ENCODE data around the gene SLC25A41.

SLC25A41 gene

DNA sequence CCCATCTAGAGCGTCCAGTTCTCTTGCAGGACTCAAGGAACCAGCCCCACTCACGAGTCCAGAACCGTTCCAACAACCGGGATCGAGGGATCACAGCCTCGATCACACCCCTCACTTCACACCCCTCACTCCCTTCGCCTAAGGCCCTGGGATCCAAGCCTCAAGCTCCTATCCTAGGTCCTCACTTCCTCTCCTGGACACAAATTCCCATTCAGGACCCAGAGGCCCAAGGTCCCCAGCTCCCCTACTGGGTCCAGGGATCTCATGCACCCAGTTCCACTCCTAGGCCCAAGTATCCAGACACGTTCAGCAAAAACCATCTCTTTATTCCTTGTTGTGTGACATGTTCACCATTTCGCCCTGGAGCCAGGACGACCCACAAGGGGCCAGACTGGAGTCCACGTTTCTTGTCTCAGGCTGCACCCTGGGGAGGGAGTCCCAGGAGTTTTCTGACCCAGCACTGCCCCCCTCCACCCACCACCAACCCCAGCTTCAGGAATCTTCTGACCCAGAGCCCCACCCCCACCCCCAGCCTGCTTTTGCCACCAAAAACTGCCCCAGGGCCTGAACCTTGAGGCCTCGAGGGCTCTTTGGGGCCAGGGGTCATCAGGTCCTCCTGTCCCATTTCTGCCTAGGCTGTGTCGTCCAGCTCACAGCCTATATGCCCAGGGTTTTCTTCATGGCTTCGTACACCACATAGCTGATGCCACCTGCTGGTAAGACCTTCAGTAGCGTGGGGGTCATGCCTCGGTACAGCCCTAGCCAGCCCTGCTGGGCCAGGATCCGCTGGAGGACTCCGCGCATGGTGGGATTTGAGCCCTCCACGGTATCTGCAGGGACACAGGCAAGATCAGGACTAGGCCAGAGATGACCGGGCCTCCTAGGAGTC lies 7.6 kb downstream of the SLC25A41 start:
- DNase-seq, result no peak

DNA sequence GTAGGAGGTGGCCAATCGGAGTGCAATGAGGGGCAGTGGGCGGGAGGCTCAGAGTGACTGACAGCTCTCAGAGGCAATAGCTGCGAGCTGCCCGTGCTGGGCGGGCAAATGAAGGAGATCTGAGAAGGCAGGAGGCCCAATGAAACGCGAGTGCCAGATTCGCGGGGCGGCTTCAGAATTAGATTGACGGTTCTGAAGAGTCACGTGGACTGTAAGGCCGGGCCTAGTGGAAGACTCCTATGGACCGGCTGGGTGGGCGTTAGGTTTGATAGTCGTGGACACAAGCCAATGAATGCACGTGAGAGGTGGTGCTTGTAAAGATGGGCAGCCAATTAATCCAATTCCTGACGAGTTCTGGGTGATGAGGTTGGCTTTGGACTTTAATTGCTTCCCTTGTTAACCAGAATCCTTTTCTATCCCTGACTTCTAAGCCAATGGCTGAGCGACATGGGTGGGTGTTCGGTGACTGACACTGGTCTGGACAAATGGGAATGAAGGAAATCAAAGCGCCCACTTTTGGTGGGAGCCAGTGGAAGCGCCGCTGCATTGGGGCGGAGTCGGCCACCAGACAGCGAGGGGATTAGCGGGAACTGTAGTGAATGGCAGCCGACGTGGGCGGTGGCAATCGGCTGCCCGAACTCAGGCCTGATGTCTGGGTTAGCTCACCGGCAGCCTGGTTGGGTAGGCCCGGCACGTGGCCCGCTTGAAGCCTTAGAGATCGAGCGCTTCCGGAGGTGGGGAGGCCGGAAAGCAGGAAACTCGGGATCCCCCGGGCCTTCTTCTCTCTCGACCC lies 8.4 kb downstream of the SLC25A41 start:
- peak; percentile 100 for DNase-seq

DNA sequence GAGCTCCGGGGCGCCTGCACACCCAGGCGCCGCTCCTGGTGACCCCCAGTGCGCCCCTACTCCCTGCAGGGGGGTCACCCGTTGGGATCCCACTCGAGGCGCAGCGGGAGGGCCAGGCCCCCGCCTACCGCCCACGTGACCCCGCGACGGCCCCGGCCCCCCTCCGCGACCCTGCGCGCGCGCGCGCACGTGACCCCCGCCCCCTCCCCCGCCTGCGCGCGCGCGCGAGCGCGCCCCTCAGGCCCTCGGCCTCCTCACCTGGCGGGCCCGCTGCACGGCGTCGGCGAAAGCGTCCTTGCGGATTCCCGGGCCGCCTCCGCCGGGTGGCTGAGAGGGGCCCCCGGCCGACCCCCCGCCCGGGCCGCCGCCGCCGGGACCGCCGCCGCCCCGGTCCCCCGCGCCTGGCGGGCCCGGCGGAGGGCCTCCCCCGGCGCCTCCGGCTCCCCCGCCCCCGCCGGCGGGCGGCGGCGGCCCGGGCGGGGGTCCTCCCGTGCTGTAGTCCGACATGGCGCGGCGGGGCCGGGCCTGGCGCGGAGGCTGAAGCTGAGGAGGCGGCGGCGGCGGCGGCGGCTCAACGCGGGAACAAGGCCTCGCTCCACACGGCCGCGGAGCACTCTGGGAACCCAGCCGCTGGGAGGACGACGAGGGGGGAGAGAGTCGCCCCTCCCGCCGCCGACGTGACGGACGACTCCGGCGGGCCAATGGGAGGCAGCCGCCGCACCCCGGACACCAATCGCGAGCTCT lies 9.2 kb downstream of the SLC25A41 start, which contains the start of gene KHSRP:
TSS of gene KHSRP (minus strand) at position 617 of the 744 bp plus-strand sequence. CDS start at position 507, 110 bp downstream.
- no peak for DNase-seq

DNA sequence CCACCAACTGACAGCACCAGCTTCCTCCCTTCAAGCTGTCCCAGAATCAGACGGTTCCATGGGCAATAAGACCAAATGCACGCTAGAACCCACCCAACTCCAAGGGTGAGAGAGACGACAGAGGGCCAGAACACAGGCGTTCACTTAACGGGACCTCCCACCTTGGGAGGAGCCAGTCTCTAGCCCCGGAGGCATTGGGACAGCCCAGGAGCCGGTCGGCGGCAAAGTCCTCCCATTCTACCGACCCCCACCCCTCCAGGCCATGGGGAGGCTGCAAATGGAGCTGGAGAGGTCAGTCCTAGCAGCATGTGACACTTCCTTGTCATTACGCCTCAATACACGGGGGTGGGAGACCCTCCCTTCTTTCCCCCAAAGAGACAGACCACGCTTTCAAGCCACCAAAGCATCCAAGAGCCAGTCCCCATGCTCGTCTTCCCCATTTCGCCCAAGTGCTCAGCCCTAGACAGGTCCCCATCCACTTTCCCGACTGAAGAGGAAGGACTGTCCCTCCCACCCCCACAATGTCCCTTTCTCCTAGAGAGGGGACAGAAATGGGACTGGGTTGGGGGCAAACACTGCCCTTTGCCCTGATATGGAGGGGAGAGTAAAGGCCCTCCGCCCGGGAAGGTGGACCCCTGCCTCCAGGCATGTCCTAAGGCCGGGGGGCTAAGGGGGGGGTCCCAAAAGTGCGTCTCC lies 9.9 kb downstream of the SLC25A41 start:
- no peak for DNase-seq

DNA sequence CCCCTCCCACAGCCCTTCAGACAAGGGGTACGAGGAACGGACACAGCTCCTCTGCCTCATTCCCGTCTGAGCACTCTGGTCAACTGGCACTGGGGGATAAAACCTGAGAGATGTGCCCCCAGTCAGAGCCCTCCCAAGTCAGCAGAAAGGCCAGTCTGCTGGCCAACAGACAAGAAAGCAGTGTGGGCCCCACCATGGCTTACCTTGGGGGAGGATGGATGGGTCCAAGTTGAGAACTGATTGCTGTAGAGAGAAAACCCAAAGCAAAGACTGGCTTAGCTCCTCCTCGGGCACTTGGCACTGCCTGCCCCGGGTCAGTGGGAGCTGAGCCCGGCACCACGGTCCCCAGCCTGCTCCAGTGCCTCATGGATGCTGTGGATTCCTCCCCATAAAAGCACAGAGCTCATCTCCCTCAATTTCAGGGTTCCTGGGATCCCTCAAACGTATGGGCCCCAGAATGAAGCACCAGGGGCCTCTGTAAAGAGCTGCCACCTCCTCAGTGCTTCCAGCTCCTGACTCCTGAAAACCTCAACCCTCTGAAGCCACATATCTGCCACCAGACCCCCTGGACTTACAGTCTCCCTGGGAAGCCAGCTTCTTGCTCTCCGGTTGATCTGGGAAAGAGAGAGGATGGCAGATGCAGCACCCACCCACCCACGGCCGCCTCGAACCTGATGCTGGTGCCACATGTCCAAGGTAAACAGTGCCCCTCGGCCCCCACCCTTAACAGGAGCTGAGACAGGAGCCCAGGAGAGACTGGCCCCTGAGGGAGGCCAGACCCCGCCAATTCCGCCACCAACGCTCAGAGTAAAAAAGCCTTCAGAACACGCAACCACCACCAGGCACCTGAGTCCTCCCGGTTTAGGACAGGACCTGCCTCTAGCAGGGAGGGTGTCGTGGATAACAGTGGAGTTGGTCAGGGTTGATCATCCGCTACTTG lies 12.2 kb downstream of the SLC25A41 start:
- DNase-seq, result no peak

DNA sequence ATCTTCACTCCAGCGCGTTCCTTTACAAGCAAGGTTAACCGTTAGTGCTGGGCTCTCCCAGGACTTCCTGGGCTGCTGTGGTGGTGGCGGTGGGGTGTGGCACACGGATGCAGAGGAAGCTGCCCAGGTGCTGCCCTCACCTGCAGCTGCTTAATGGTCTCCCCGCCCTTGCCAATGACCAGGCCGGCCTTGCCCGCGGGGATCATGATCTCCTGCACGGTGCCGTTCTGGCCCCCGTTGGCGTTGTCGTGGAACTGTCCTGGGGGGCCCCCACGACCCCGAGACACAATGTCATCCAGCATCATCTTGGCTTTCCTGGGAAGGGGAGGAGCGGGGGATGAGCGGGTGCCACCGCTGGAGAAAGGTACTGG lies 15.0 kb downstream of the SLC25A41 start:
- no peak for DNase-seq

DNA sequence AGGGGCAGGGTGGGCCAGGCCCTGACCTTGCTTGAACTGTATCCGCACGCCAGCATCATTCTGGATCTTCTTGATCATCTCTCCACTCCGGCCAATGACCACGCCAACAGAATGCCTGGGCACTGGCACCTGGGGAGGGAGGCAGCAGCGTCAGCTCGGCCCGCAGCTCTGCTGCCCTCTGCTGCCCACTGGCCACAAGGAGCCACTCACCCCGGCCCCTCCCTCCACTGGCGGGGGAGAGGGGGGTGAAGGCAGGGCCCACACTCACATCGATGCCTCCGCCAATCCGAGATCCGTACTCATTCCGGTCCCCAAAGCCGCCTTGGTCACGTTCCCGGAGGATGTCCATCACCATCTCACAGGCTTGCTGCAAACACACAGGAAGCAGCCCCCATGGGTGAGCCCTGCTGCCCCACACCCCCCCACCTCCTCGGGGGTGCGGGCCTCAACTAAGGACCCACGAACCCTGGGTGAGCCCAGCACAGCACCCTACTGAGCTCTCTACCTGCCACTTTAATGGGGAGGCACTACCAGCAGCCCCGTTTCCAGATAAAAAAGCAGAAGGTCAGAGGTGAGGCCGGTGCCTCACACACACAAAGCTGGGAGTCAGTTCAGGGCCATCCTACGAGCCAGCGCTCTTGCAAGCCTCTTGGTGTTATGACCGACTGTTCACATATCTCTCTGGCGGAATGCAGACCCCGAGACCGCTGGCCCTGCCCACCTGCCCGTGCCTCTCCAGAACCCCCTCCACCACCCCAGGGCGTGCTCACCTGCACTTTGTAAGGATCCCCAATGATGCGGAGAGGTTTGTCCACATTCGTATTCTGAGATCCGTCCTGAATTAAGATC lies 15.6 kb downstream of the SLC25A41 start:
- DNase-seq, result no peak

DNA sequence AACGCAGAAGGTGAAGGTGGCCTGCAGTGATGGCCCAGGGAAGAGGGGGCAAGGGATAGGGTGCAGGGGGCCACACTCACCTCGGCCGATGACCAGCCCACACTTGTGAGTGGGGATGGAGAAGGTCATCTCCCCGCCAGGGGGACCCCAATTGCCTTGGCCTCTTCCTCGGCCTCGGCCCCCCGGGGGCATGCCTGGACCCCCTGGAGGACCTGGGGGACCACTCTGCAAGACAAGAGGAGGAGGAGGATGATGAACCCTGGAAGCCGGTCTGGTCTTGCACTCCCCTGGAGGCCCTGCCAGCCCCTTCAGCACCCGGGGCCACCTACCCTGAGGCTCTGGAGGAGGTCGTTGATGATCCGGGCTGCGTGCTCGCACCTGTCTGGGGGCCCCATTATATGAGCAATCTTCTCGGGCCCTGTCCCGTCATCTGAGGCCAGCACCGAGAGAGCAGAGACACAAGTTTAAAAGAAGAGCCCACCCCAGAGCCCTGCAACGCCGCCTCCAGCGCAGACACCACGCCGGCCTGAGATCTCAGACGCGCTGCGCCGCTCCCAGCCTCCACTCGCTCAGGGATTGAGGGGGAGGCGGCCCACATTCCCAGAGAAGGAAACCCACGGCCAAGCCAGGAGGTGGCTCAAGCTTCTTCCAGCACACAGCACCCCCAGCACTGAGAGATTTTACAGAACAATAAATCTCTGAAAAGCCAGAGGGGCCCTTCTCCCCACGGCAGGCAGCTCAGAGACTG lies 16.7 kb downstream of the SLC25A41 start:
- no peak for DNase-seq

DNA sequence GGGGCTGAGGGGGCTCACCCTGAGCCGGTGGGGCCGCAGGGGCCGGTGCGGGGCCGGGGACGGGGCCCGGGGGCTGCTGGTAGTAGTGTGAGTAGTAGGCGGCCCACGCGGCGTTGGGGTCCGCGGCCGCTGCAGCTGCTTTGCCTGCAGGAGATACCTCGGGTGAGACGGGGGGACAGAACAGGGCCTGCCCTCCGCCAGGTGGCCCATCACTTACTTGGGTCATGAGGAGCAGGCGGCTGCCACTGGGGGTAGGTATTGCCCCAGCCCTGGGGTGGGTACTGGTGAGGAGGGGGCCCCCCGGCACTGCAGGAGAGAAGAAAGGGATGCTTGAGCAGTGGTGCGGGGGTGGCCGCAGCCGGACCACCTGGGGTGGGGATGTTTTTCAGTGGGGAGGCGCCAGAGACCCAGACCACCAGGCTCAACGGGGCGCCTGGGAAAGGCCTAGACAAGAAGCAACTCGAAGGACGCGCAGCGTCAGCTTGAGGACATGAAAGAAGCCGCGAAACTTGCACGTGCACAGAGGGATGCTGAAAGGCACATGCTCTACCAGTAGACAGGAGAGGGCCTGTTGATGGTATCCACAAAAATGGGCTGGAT lies 17.9 kb downstream of the SLC25A41 start:
- DNase-seq, result no peak

DNA sequence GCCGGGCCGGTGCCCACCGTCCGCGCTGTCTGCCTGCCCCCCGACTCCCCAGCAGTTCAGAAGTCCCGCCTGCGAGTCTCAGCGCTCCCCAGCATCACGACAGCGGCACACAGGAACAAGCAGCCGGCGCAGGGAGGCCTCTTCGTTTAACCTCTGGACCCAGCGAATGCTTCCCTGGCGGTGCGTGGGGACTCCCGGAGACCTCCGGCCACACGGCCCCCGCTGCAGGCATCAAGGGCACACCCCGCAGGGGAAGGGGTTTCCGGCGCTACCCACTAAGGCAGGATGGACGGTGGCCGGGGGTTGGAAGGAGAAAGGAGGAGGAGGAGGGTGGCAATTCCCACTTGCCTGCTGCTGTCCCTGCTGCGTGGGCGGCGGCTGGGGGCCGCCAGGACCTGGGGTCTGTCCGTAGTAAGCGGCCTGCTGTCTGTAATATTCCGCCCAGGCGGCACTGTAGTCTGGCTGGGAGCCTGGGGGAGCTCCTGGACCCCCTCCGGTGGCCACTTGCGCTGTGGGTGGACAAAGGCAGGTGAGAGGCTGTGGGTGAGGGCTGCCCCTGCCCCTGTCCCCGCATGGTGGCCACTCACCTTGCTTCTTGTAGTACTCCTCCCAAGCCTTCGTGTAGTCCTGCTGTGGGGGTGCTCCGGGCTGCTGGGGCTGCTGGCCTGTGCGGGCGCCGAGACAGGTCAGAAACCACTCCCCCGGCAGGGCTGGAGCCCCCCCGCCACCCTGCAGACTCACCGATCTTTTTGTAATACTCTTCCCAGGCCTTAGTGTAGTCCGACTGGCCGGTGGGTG lies 18.6 kb downstream of the SLC25A41 start:
- DNase-seq, result no peak

DNA sequence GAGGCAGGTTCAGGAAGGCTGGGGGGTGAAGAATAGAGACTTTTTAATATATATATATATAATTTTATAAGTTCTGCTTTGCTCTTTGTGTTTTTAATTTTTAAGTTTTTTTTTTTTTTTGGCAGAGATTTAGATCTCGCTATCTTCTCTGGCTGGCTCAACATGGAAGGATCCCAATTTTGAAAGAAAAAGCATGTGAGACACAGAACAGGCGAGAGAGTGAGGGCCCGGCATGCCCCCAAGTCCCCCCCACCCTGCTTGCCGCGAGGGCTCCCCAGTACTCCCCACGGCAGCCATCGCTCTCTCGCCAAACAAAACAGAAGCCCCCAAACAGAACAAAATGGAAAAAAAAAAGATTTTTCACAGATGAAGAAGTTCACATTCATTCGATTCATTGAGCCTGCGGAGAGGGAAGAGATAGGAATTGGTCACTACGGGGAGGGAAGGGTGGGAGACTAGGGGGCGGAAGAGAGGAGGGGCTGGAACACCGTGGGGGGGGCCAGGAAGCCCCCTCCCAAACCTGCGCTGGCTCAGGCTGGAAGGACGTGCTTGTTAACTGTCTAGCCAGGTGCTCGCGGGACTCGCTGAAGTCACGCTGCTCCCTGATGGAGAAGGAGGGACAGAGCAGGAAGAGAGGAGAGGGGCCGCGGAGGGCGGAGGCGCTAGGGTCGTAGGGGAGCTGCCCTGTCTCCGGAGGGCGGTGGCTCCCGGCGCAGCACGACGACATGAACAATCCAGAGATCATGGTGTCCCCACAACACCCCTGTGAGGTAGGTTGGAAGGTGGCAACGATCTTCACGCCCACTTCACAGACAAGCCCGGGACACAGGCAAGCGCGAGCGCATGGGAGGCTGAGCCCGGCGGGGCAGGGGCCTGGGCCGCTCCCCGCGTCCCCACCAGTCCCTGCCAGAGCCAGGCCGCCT lies 19.6 kb downstream of the SLC25A41 start:
- DNase-seq, result no peak

DNA sequence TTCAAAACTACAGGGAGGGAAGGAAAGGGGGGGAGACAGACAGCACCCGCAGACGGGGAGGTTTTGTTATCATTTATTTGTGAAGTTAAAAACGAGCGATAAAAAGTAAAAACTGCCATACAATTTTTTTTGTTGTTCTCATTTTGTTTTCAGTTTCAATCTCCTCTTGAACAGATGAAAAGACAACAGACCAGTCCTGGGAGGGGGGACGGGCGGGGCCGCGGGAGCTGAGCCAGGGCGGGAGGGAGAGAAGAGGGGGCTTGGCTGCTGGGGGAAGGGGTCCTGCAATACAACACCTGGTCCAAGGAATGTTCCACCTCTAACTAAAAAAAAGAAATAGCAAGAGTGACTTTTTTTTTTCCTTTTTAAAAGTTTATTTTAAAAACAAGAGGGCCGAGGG lies 20.3 kb downstream of the SLC25A41 start:
- no peak for DNase-seq

DNA sequence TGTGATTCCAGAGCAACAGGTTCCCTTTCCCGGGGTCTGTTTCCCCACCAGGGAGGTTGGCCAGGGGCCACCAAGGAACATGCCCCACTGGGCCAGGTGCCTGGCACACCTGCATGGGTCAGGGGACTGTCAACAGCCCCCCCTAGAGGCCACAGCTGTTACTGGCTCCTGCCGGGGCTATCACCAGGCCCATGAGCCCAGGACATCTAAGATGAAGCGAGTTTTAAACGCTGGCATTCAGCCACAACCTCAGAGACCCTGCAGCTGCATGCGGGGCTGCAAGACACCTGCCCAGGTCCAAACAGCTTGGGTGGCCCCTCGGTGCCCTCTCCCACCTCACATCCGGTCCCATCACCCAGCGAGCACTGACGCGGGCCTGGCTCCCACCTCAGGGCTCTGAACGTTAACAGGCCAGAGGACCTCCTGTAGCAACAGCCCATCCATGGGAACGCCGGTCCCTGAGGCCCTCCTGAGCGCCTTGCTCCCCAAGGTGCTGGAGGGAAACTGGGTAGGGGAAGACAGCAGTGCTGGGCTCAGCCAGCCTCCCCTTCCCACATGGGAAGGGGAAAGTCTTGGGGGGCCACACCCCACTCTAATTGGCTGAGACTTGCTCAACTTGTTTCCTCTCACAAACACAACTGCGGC lies 21.0 kb downstream of the SLC25A41 start:
- DNase-seq, result no peak

DNA sequence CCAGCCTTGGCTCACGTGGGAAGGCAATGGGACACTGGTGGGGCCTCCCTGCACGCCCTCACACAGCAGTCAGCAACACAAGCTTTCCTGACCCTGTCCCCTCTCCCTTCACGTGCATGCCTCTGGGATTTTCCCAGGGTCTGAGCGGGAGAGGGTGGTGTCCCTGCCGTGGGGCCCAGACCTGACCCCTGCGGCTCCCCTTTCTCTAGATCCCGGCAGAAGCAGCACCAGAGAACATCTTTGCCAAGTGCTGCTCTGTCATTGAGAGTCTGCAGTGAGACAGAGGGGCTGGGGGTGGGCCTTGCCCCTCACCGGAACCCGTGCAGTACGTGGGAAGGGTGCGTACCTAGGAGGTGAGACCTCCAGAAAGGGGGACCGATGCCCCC lies 21.5 kb downstream of the SLC25A41 start:
- no peak for DNase-seq

DNA sequence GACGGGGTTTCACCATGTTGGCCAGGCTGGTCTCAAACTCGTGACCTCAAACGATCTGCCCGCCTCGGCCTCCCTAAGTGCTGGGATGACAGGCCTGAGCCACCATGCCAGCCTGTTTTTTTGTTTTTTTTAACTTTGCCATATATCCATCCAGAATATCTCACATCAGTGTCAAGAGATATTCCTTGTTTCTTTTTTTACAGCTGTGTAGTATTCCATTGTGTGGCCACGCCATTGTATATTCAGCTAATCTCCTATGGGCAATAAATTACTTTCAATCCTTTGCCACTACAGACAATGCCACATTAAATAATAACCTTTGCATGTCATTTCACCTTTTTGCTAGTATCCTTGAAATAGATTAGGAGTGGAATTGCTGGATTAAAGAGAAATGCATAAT lies 24.2 kb downstream of the SLC25A41 start:
- DNase-seq, result no peak

DNA sequence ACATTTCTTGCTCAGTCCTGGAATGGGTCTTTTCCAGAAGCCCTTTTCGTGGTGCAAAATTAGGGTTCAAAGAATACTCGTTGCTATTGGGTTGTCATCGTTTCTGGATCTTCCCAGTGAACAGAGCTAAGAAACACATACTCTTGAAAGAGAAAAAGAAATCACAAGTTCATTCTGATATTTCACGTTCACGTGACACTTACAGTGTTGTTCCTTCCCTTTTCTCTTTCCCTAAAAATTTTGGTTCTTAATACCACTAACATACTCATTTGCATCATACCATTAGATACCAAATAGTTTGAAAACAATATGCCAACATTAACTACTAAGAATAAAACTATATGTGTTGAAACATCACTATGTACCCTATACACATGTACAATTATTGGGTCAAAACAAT lies 27.2 kb downstream of the SLC25A41 start:
- DNase-seq, result no peak
